Upper lobe of left lung (tissue), 4 donors: ENCODE results near the gene CYFIP1.

Experiments
- CTCF ChIP-seq, 6 experiments: fragments of 450-650 bp in 4 of 6; fragments of 200-600 bp in 2 of 6; sonication (generic) in 2 of 6; IDR thresholded peaks; one replicate each; pipeline ENCODE4 v1.5.1; 2016 to 2019; ENCODE audit warnings: antibody characterized with exemption in 6 of 6
- EP300 ChIP-seq, 4 donors: sonication (generic); formaldehyde crosslinking; IDR thresholded peaks; one replicate each; pipeline ENCODE4 v1.5.1; 2017; ENCODE audit warnings: antibody characterized with exemption in 4 of 4, control low read depth in 2 of 4
- POLR2A ChIP-seq, 4 donors: fragments of 450-650 bp; IDR thresholded peaks; one replicate each; pipeline ENCODE4 v1.5.1; 2016 to 2017; ENCODE audit warnings: antibody characterized with exemption in 4 of 4, mild to moderate bottlenecking in 2 of 4

- TF ChIP-seq CTCF (IDR thresholded peaks at IDR 0.05) (no peak), POLR2A (IDR thresholded peaks at IDR 0.05) (no peak), EP300 (IDR thresholded peaks at IDR 0.05) (no peak)
Observed at GRCh38 chr15:22954798-22955543, 25.2 kb downstream of the CYFIP1 start.
